Progenitor cell of endocrine pancreas (in vitro differentiated cells): Measurements from ENCODE around the gene ADAM23. TPM values are rescaled to one million over a fixed set of nuclear protein-coding genes. Genes with fewer than 3 reads are reported as not detected.

Source experiments
- DNase-seq: peaks from one replicate; pipeline ENCODE4 v3.0.0; 2021; ENCODE audit warnings: low spot score; ENCODE audit not compliant: unreplicated experiment
- H3K27ac Mint-ChIP-seq: 2 replicates; pipeline ENCODE4 v1.8.0; 2021; ENCODE audit warnings: mild to moderate bottlenecking, moderate library complexity, mixed read lengths
- H3K27me3 Mint-ChIP-seq: 2 replicates; pipeline ENCODE4 v1.8.0; 2021; ENCODE audit warnings: mixed read lengths
- H3K36me3 Mint-ChIP-seq: 2 replicates; pipeline ENCODE4 v1.8.0; 2022; ENCODE audit warnings: mixed read lengths; ENCODE audit not compliant: insufficient read depth
- H3K4me1 Mint-ChIP-seq: 2 replicates; pipeline ENCODE4 v1.8.0; 2021; ENCODE audit warnings: low read depth, mixed read lengths
- H3K4me3 Mint-ChIP-seq: 2 replicates; pipeline ENCODE4 v1.8.0; 2021; ENCODE audit warnings: low read depth, mild to moderate bottlenecking, moderate library complexity, mixed read lengths
- H3K9me3 Mint-ChIP-seq: 2 replicates; pipeline ENCODE4 v1.8.0; 2021; ENCODE audit warnings: low read depth, mixed read lengths
- total RNA-seq: library from RNA; stranded (reverse); gene quantifications from 2 replicates; pipeline ENCODE4 v1.2.1, GENCODE V29; 2021
- TF ChIP-seq, protein P1 (sequence below): fragments of 200-600 bp; sonication (generic); IDR thresholded peaks from one replicate; pipeline ENCODE4 v1.5.0; 2021; ENCODE audit warnings: antibody characterized with exemption, mild to moderate bottlenecking; ENCODE audit not compliant: unreplicated experiment

ADAM23 gene
- total RNA-seq, 1 donor from 2014 or later: 16.0 TPM

GRCh38 chr2:206615417-206616089, 172.2 kb downstream of the ADAM23 start:
- no peak for DNase-seq
- peaks cover 2% of the 10 kb centered on the region for H3K9me3 Mint-ChIP-seq
- no peaks in the 10 kb centered on the region for H3K36me3 Mint-ChIP-seq
- H3K4me3 Mint-ChIP-seq: no peak overlapping the region
- no peaks in the 10 kb centered on the region for H3K27me3 Mint-ChIP-seq
- peaks cover 5% of the 10 kb centered on the region for H3K4me1 Mint-ChIP-seq
- TF ChIP-seq, protein P1, sequence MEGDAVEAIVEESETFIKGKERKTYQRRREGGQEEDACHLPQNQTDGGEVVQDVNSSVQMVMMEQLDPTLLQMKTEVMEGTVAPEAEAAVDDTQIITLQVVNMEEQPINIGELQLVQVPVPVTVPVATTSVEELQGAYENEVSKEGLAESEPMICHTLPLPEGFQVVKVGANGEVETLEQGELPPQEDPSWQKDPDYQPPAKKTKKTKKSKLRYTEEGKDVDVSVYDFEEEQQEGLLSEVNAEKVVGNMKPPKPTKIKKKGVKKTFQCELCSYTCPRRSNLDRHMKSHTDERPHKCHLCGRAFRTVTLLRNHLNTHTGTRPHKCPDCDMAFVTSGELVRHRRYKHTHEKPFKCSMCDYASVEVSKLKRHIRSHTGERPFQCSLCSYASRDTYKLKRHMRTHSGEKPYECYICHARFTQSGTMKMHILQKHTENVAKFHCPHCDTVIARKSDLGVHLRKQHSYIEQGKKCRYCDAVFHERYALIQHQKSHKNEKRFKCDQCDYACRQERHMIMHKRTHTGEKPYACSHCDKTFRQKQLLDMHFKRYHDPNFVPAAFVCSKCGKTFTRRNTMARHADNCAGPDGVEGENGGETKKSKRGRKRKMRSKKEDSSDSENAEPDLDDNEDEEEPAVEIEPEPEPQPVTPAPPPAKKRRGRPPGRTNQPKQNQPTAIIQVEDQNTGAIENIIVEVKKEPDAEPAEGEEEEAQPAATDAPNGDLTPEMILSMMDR: no peak
- H3K27ac Mint-ChIP-seq: no peak overlapping the region

- Mint-ChIP-seq H3K36me3 (no peaks in the 10 kb centered on the region), H3K4me1 (peaks cover 5% of the 10 kb centered on the region), H3K27ac (no peak overlapping the region), H3K9me3 (peaks cover 2% of the 10 kb centered on the region), H3K4me3 (no peak overlapping the region), H3K27me3 (no peaks in the 10 kb centered on the region)
- TF ChIP-seq, protein P1: no peak
- no peak for DNase-seq
Observed at GRCh38 chr2:206616151-206616550, 172.8 kb downstream of the ADAM23 start.

DNA sequence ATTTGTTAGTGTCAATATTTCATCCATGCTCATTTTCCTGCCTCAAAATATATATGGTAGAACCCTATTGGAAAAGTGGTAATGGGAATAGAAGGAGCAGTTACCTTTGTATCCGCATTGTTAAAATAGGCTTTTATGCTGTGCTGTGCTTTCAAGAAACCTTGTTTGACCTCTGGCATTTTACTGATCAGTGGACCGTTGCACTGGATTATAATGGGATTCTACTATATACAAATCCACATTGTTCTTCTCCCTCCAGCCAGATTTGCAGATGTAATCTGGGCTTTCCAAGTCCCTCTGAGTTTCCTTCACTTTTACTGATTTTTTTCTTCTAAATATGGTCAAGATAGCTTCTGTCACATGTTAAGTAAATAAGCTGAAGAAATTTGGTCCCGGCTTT, 175.7 kb downstream of the ADAM23 start:
- Mint-ChIP-seq H3K36me3 (no peaks in the 10 kb centered on the region), H3K9me3 (peaks cover 2% of the 10 kb centered on the region), H3K27me3 (no peaks in the 10 kb centered on the region), H3K4me1 (no peaks in the 10 kb centered on the region), H3K27ac (no peak overlapping the region), H3K4me3 (no peak overlapping the region)
- TF ChIP-seq, protein P1: no peak
- no peak for DNase-seq

- DNase-seq: no peak
- H3K4me1 Mint-ChIP-seq: no peaks in the 10 kb centered on the region
- H3K4me3 Mint-ChIP-seq: no peak overlapping the region
Observed at GRCh38 chr2:206626108-206626507, 182.8 kb downstream of the ADAM23 start.

DNA sequence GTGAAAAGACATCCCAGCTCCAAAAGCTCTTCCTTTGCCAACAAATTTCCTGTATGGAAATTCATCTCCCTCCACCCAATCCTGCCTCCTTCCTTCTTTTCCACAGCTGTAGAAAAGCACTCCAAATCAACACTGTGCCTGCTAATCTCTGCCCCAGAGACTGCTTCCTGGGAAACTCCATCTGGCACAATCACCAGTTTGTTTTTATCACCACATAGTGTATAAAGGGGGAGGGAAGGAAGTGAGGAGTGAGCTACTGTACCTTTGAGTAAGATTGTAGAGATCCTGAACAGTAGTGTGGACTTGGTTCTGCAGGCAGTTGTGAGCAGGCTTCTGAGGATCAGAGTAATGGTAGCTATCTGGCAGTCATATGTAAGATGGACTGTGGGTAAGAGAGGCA, 184.3 kb downstream of the ADAM23 start:
- H3K27ac Mint-ChIP-seq: no peak overlapping the region
- H3K36me3 Mint-ChIP-seq: no peaks in the 10 kb centered on the region
- H3K9me3 Mint-ChIP-seq: no peaks in the 10 kb centered on the region
- H3K4me3 Mint-ChIP-seq: no peak overlapping the region
- TF ChIP-seq, protein P1: no peak
- H3K4me1 Mint-ChIP-seq: no peaks in the 10 kb centered on the region
- DNase-seq: no peak
- H3K27me3 Mint-ChIP-seq: peaks cover 24% of the 10 kb centered on the region

More at GRCh38 chr2:206626108-206626507, 182.8 kb downstream of the ADAM23 start:
- no peaks in the 10 kb centered on the region for H3K9me3 Mint-ChIP-seq
- TF ChIP-seq, protein P1: no peak
- H3K36me3 Mint-ChIP-seq: no peaks in the 10 kb centered on the region
- peaks cover 19% of the 10 kb centered on the region for H3K27me3 Mint-ChIP-seq
- H3K27ac Mint-ChIP-seq: no peak overlapping the region
